Testis (tissue), 2 donors: ENCODE results near the gene RNF213.

Experiments
- CTCF ChIP-seq, 3 experiments: fragments of 450-650 bp in 2 of 3; fragments of 200-600 bp in 1 of 3; sonication (generic) in 1 of 3; IDR thresholded peaks; one replicate each; pipeline ENCODE4 v1.5.1; 2016 to 2019; ENCODE audit warnings: antibody characterized with exemption in 3 of 3, mild to moderate bottlenecking in 2 of 3, moderate library complexity in 1 of 3
- POLR2A ChIP-seq: fragments of 450-650 bp; IDR thresholded peaks from one replicate; pipeline ENCODE4 v1.6.1; 2017; ENCODE audit warnings: antibody characterized with exemption, mild to moderate bottlenecking, moderate library complexity

- no peak for TF ChIP-seq CTCF (IDR thresholded peaks at IDR 0.05)
- no peak for TF ChIP-seq POLR2A
These were observed 55.0 kb downstream of the RNF213 start for GRCh38 chr17:80315517-80316182.
